T-helper 2 cell treated with Interferon-gamma antibody and Interleukin-4, amounts not matched to agents 5 μg/mL and 100 μg/mL, for 36 hours (primary cell): ENCODE measurements around the gene HTR2A.

Source experiments
- DNase-seq: peaks from one replicate; pipeline ENCODE4 v3.0.0; 2021; ENCODE audit warnings: low spot score
- H3K27ac Mint-ChIP-seq: one replicate; pipeline ENCODE4 v1.8.0; 2021; ENCODE audit warnings: mild to moderate bottlenecking, mixed read lengths
- H3K27me3 Mint-ChIP-seq: one replicate; pipeline ENCODE4 v1.8.0; 2021; ENCODE audit warnings: low read depth, mixed read lengths
- H3K36me3 Mint-ChIP-seq: one replicate; pipeline ENCODE4 v1.8.0; 2021; ENCODE audit warnings: low read depth, mixed read lengths
- H3K4me1 Mint-ChIP-seq: one replicate; pipeline ENCODE4 v1.8.0; 2021; ENCODE audit warnings: low read depth, mixed read lengths
- H3K4me3 Mint-ChIP-seq: one replicate; pipeline ENCODE4 v1.8.0; 2022; ENCODE audit warnings: mild to moderate bottlenecking, moderate library complexity, mixed read lengths
- H3K9me3 Mint-ChIP-seq: one replicate; pipeline ENCODE4 v1.8.0; 2021; ENCODE audit warnings: mixed read lengths

The HTR2A gene

GRCh38 chr13:46896341-46897137 is at the start of gene HTR2A:
Gene HTR2A, minus strand, starts transcription at chr13:46897053. Its CDS starts 1,147 bp downstream, at chr13:46895906.
- Mint-ChIP-seq H3K4me1 (peaks cover 10% of the 10 kb centered on the region), H3K27me3 (peaks cover 65% of the 10 kb centered on the region), H3K9me3 (no peaks in the 10 kb centered on the region), H3K36me3 (no peaks in the 10 kb centered on the region), H3K4me3 (peak within 1 kb of the TSS; percentile 24), H3K27ac (no peak within 1 kb of the TSS)
- no peak for DNase-seq

- Mint-ChIP-seq H3K36me3 (no peaks in the 10 kb centered on the region), H3K9me3 (no peaks in the 10 kb centered on the region), H3K4me3 (no peak overlapping the region), H3K27me3 (no peaks in the 10 kb centered on the region), H3K27ac (no peak overlapping the region), H3K4me1 (no peaks in the 10 kb centered on the region)
- DNase-seq: no peak
Measured at GRCh38 chr13:46936525-46936924, 39.7 kb upstream of the HTR2A start.

GRCh38 chr13:46934749-46935148 is 37.9 kb upstream of the HTR2A start:
- Mint-ChIP-seq H3K27me3 (no peaks in the 10 kb centered on the region), H3K27ac (no peak overlapping the region)

GRCh38 chr13:46926916-46927590 is 30.2 kb upstream of the HTR2A start:
- no peaks in the 10 kb centered on the region for H3K36me3 Mint-ChIP-seq
- no peak overlapping the region for H3K4me3 Mint-ChIP-seq
- no peaks in the 10 kb centered on the region for H3K4me1 Mint-ChIP-seq
- H3K9me3 Mint-ChIP-seq: no peaks in the 10 kb centered on the region
- DNase-seq: no peak
- no peaks in the 10 kb centered on the region for H3K27me3 Mint-ChIP-seq
- no peak overlapping the region for H3K27ac Mint-ChIP-seq

More at GRCh38 chr13:46934749-46935148, 37.9 kb upstream of the HTR2A start:
- Mint-ChIP-seq H3K36me3 (no peaks in the 10 kb centered on the region), H3K9me3 (no peaks in the 10 kb centered on the region), H3K4me1 (no peaks in the 10 kb centered on the region), H3K4me3 (no peak overlapping the region)
- no peak for DNase-seq

- Mint-ChIP-seq H3K27me3 (no peaks in the 10 kb centered on the region), H3K36me3 (no peaks in the 10 kb centered on the region), H3K4me1 (no peaks in the 10 kb centered on the region), H3K4me3 (no peak overlapping the region), H3K27ac (no peak overlapping the region), H3K9me3 (no peaks in the 10 kb centered on the region)
- DNase-seq: no peak
Measured at GRCh38 chr13:46925486-46925885, 28.6 kb upstream of the HTR2A start.

GRCh38 chr13:46914341-46914740 is 17.5 kb upstream of the HTR2A start:
- Mint-ChIP-seq H3K4me1 (no peaks in the 10 kb centered on the region), H3K27me3 (no peaks in the 10 kb centered on the region), H3K36me3 (no peaks in the 10 kb centered on the region), H3K4me3 (no peak overlapping the region), H3K27ac (no peak overlapping the region), H3K9me3 (no peaks in the 10 kb centered on the region)
- no peak for DNase-seq

- DNase-seq: no peak
- Mint-ChIP-seq H3K4me3 (no peak overlapping the region), H3K27ac (no peak overlapping the region), H3K36me3 (no peaks in the 10 kb centered on the region), H3K27me3 (no peaks in the 10 kb centered on the region), H3K9me3 (no peaks in the 10 kb centered on the region), H3K4me1 (no peaks in the 10 kb centered on the region)
Measured at GRCh38 chr13:46913757-46914156, 16.9 kb upstream of the HTR2A start.

GRCh38 chr13:46909042-46909441 is 12.2 kb upstream of the HTR2A start:
- Mint-ChIP-seq H3K4me1 (no peaks in the 10 kb centered on the region), H3K4me3 (no peak overlapping the region), H3K36me3 (no peaks in the 10 kb centered on the region), H3K27me3 (no peaks in the 10 kb centered on the region), H3K27ac (no peak overlapping the region), H3K9me3 (no peaks in the 10 kb centered on the region)
- DNase-seq: no peak

- H3K27me3 Mint-ChIP-seq: no peaks in the 10 kb centered on the region
- no peaks in the 10 kb centered on the region for H3K4me1 Mint-ChIP-seq
- no peak for DNase-seq
- H3K9me3 Mint-ChIP-seq: no peaks in the 10 kb centered on the region
- H3K4me3 Mint-ChIP-seq: no peak overlapping the region
- H3K36me3 Mint-ChIP-seq: no peaks in the 10 kb centered on the region
- H3K27ac Mint-ChIP-seq: no peak overlapping the region
Measured at GRCh38 chr13:46908501-46908900, 11.6 kb upstream of the HTR2A start.

- Mint-ChIP-seq H3K27ac (no peak overlapping the region), H3K36me3 (no peaks in the 10 kb centered on the region), H3K4me3 (no peak overlapping the region), H3K4me1 (no peaks in the 10 kb centered on the region), H3K27me3 (no peaks in the 10 kb centered on the region), H3K9me3 (no peaks in the 10 kb centered on the region)
- DNase-seq: no peak
Measured at GRCh38 chr13:46906405-46906804, 9.6 kb upstream of the HTR2A start.

GRCh38 chr13:46905249-46905648 is 8.4 kb upstream of the HTR2A start:
- Mint-ChIP-seq H3K4me1 (no peaks in the 10 kb centered on the region), H3K36me3 (no peaks in the 10 kb centered on the region), H3K9me3 (no peaks in the 10 kb centered on the region), H3K4me3 (no peak overlapping the region), H3K27me3 (no peaks in the 10 kb centered on the region), H3K27ac (no peak overlapping the region)
- DNase-seq: no peak

- peaks cover 5% of the 10 kb centered on the region for H3K27me3 Mint-ChIP-seq
- no peaks in the 10 kb centered on the region for H3K9me3 Mint-ChIP-seq
- no peaks in the 10 kb centered on the region for H3K36me3 Mint-ChIP-seq
- no peaks in the 10 kb centered on the region for H3K4me1 Mint-ChIP-seq
- no peak overlapping the region for H3K4me3 Mint-ChIP-seq
- H3K27ac Mint-ChIP-seq: no peak overlapping the region
- no peak for DNase-seq
Measured at GRCh38 chr13:46903748-46904147, 6.9 kb upstream of the HTR2A start.

GRCh38 chr13:46901721-46902120 is 4.9 kb upstream of the HTR2A start:
- no peak for DNase-seq
- Mint-ChIP-seq H3K36me3 (no peaks in the 10 kb centered on the region), H3K27me3 (peaks cover 22% of the 10 kb centered on the region), H3K4me1 (peaks cover 1% of the 10 kb centered on the region), H3K9me3 (no peaks in the 10 kb centered on the region), H3K27ac (no peak overlapping the region), H3K4me3 (no peak overlapping the region)

GRCh38 chr13:46899801-46900200 is 2.9 kb upstream of the HTR2A start:
- Mint-ChIP-seq H3K4me3 (no peak overlapping the region), H3K27ac (no peak overlapping the region), H3K27me3 (peaks cover 41% of the 10 kb centered on the region), H3K9me3 (no peaks in the 10 kb centered on the region), H3K36me3 (no peaks in the 10 kb centered on the region), H3K4me1 (peaks cover 6% of the 10 kb centered on the region)
- no peak for DNase-seq
